Stomach smooth muscle (tissue), 2 donors: Measurements from ENCODE around the gene KIAA0408.
A peak's percentile ranks its signal among the peaks of the same experiment; 100 is the strongest.

Experiments
- H3K27ac ChIP-seq: one replicate; pipeline ENCODE4 v1.7.0; 2013; ENCODE audit warnings: mild to moderate bottlenecking, low read length, inconsistent platforms
- H3K27me3 ChIP-seq, 2 donors: one replicate each; pipeline ENCODE4 v1.7.0; 2013; ENCODE audit warnings: low read length in 2 of 2; ENCODE audit not compliant: insufficient read depth in 2 of 2, control insufficient read depth in 1 of 2
- H3K36me3 ChIP-seq, 2 donors: one replicate each; pipeline ENCODE4 v1.7.0; 2013; ENCODE audit warnings: low read length in 2 of 2; ENCODE audit not compliant: control insufficient read depth in 2 of 2, insufficient read depth in 2 of 2
- H3K4me1 ChIP-seq: one replicate; pipeline ENCODE4 v1.7.0; 2013; ENCODE audit warnings: low read length; ENCODE audit not compliant: control insufficient read depth, insufficient read depth
- H3K4me3 ChIP-seq, 2 donors: one replicate each; pipeline ENCODE4 v1.7.0; 2013; ENCODE audit warnings: low read length in 2 of 2
- H3K9ac ChIP-seq, 2 donors: one replicate each; pipeline ENCODE4 v1.7.0; 2013; ENCODE audit warnings: low read length in 2 of 2, mild to moderate bottlenecking in 1 of 2
- H3K9me3 ChIP-seq, 2 donors: one replicate each; pipeline ENCODE4 v1.7.0; 2013; ENCODE audit warnings: low read length in 2 of 2; ENCODE audit not compliant: control insufficient read depth in 2 of 2
- donor health status: healthy.
- donor health status: Pancreatic carcinoma.

The KIAA0408 gene

GRCh38 chr6:127463056-127463455 is 3.9 kb upstream of the KIAA0408 start:
- peak overlapping the region; percentile 33 for H3K27ac ChIP-seq
- H3K4me3 ChIP-seq = no peak overlapping the region
- peaks cover 9% of the 10 kb centered on the region for H3K4me1 ChIP-seq
- H3K9ac ChIP-seq = no peak overlapping the region
- no peaks in the 10 kb centered on the region for H3K36me3 ChIP-seq
- H3K27me3 ChIP-seq = no peaks in the 10 kb centered on the region
- no peaks in the 10 kb centered on the region for H3K9me3 ChIP-seq

- Histone ChIP-seq H3K4me3 (no peak overlapping the region), H3K27ac (peak overlapping the region; percentile 33), H3K9ac (no peak overlapping the region), H3K4me1 (peaks cover 9% of the 10 kb centered on the region), H3K36me3 (no peaks in the 10 kb centered on the region), H3K9me3 (no peaks in the 10 kb centered on the region), H3K27me3 (no peaks in the 10 kb centered on the region)
Measured at GRCh38 chr6:127462376-127462775, 3.2 kb upstream of the KIAA0408 start.

GRCh38 chr6:127460465-127460864 is 1.3 kb upstream of the KIAA0408 start:
- H3K4me3 ChIP-seq = no peak overlapping the region
- H3K9ac ChIP-seq = no peak overlapping the region
- no peaks in the 10 kb centered on the region for H3K9me3 ChIP-seq
- no peaks in the 10 kb centered on the region for H3K27me3 ChIP-seq
- H3K36me3 ChIP-seq = no peaks in the 10 kb centered on the region
- H3K4me1 ChIP-seq = peaks cover 9% of the 10 kb centered on the region
- H3K27ac ChIP-seq = peak overlapping the region; percentile 64

- Histone ChIP-seq H3K36me3 (no peaks in the 10 kb centered on the region), H3K27ac (peak overlapping the region; percentile 64), H3K27me3 (no peaks in the 10 kb centered on the region), H3K9me3 (no peaks in the 10 kb centered on the region), H3K9ac (peak overlapping the region; percentile 42 to 81), H3K4me3 (peak overlapping the region; percentile 61 to 85), H3K4me1 (peaks cover 3% of the 10 kb centered on the region)
Measured at GRCh38 chr6:127458817-127459216, 372 bp downstream of the KIAA0408 start.

- Histone ChIP-seq H3K4me3 (peak overlapping the region; percentile 61 to 85), H3K27me3 (no peaks in the 10 kb centered on the region), H3K4me1 (peaks cover 3% of the 10 kb centered on the region), H3K27ac (no peak overlapping the region), H3K9me3 (no peaks in the 10 kb centered on the region), H3K36me3 (no peaks in the 10 kb centered on the region), H3K9ac (peak overlapping the region; percentile 42 to 81)
Measured at GRCh38 chr6:127458222-127458621, 967 bp downstream of the KIAA0408 start.

- H3K27me3 ChIP-seq = no peaks in the 10 kb centered on the region
- H3K9me3 ChIP-seq = no peaks in the 10 kb centered on the region
- H3K9ac ChIP-seq = peak overlapping the region; percentile 42 to 43
- H3K36me3 ChIP-seq = no peaks in the 10 kb centered on the region
- peak overlapping the region; percentile 50 for H3K27ac ChIP-seq
- H3K4me3 ChIP-seq = peak overlapping the region; percentile 61 to 85
- peaks cover 3% of the 10 kb centered on the region for H3K4me1 ChIP-seq
Measured at GRCh38 chr6:127457456-127458064, 1.6 kb downstream of the KIAA0408 start.

- Histone ChIP-seq H3K4me1 (peaks cover 3% of the 10 kb centered on the region), H3K4me3 (peak overlapping the region; percentile 61 to 85), H3K9me3 (no peaks in the 10 kb centered on the region), H3K27me3 (no peaks in the 10 kb centered on the region), H3K9ac (peak overlapping the region in 1 of 2 donors; percentile 41), H3K27ac (peak overlapping the region; percentile 12), H3K36me3 (no peaks in the 10 kb centered on the region)
Measured at GRCh38 chr6:127456465-127456864, 2.7 kb downstream of the KIAA0408 start.

GRCh38 chr6:127453845-127454619 is 5.2 kb downstream of the KIAA0408 start:
- Histone ChIP-seq H3K9ac (no peak overlapping the region), H3K9me3 (no peaks in the 10 kb centered on the region), H3K36me3 (peaks cover 0 to 4% of the 10 kb centered on the region in 2 donors), H3K27me3 (no peaks in the 10 kb centered on the region), H3K27ac (no peak overlapping the region), H3K4me3 (peak overlapping the region; percentile 2 to 47), H3K4me1 (no peaks in the 10 kb centered on the region)

- Histone ChIP-seq H3K4me1 (no peaks in the 10 kb centered on the region), H3K9ac (peak overlapping the region in 1 of 2 donors; percentile 13), H3K4me3 (peak overlapping the region; percentile 36 to 60), H3K9me3 (no peaks in the 10 kb centered on the region), H3K27me3 (no peaks in the 10 kb centered on the region), H3K36me3 (peaks cover 0 to 4% of the 10 kb centered on the region in 2 donors), H3K27ac (no peak overlapping the region)
Measured at GRCh38 chr6:127452803-127453202, 6.4 kb downstream of the KIAA0408 start.

- Histone ChIP-seq H3K9ac (no peak overlapping the region), H3K4me1 (no peaks in the 10 kb centered on the region), H3K27me3 (no peaks in the 10 kb centered on the region), H3K4me3 (no peak overlapping the region), H3K36me3 (peaks cover 11 to 12% of the 10 kb centered on the region in 2 donors), H3K27ac (no peak overlapping the region), H3K9me3 (no peaks in the 10 kb centered on the region)
Measured at GRCh38 chr6:127451388-127451787, 7.8 kb downstream of the KIAA0408 start.

- H3K27ac ChIP-seq = no peak overlapping the region
- H3K9me3 ChIP-seq = no peaks in the 10 kb centered on the region
- H3K4me1 ChIP-seq = no peaks in the 10 kb centered on the region
- H3K36me3 ChIP-seq = peaks cover 13 to 24% of the 10 kb centered on the region in 2 donors
- H3K4me3 ChIP-seq = no peak overlapping the region
- H3K9ac ChIP-seq = no peak overlapping the region
- H3K27me3 ChIP-seq = no peaks in the 10 kb centered on the region
Measured at GRCh38 chr6:127447780-127448179, 11.4 kb downstream of the KIAA0408 start.
